Gastroesophageal sphincter (tissue), 4 donors: ENCODE measurements around the gene CADM2. TPM values are rescaled to one million over a fixed set of nuclear protein-coding genes. Genes with fewer than 3 reads are reported as not detected.
"Not testable (repeated sequence)": the region's sequence is repeated elsewhere in the genome, so short reads cannot be mapped to it uniquely, and the experiment has no call there.

ENCODE experiments used
- ATAC-seq: fragments of 150-250 bp; one replicate; pipeline ENCODE4 v1.9.1; 2016; ENCODE audit warnings: mild to moderate bottlenecking, moderate library complexity
- H3K27ac ChIP-seq, 4 donors: fragments of 200-600 bp; sonication (generic) in 3 of 4; 1 replicate in 3 of 4; 2 replicates in 1 of 4; pipeline ENCODE4 v1.5.1; 2016 to 2019
- H3K27me3 ChIP-seq: fragments of 200-600 bp; sonication (generic); one replicate; pipeline ENCODE4 v1.5.1; 2019
- H3K36me3 ChIP-seq, 2 donors: fragments of 200-600 bp; sonication (generic); one replicate each; pipeline ENCODE4 v1.5.1; 2019; ENCODE audit warnings: control low read depth in 1 of 2
- H3K4me1 ChIP-seq, 3 donors: fragments of 200-600 bp; sonication (generic); 1 replicate in 2 of 3; 2 replicates in 1 of 3; pipeline ENCODE4 v1.5.1; 2016 to 2019; ENCODE audit warnings: control low read depth in 2 of 3
- H3K4me3 ChIP-seq, 2 donors: fragments of 200-600 bp; sonication (generic); one replicate each; pipeline ENCODE4 v1.5.1; 2019; ENCODE audit warnings: mild to moderate bottlenecking in 1 of 2, moderate library complexity in 1 of 2
- H3K9me3 ChIP-seq, 3 donors: fragments of 200-600 bp; sonication (generic); one replicate each; pipeline ENCODE4 v1.5.1; 2017 to 2019; ENCODE audit warnings: control low read depth in 2 of 3
- EP300 ChIP-seq: sonication (generic); formaldehyde crosslinking; IDR thresholded peaks from one replicate; pipeline ENCODE4 v1.6.1; 2017; ENCODE audit warnings: antibody characterized with exemption, mild to moderate bottlenecking
- POLR2A ChIP-seq, 2 donors: fragments of 450-650 bp; IDR thresholded peaks; one replicate each; pipeline ENCODE4 v1.6.1; 2017; ENCODE audit warnings: antibody characterized with exemption in 2 of 2, mild to moderate bottlenecking in 2 of 2, moderate library complexity in 1 of 2
- POLR2AphosphoS5 ChIP-seq: sonication (generic); formaldehyde crosslinking; IDR thresholded peaks from one replicate; pipeline ENCODE4 v1.6.1; 2017; ENCODE audit warnings: antibody characterized with exemption
- WGBS, 2 donors: methylation state at CpG; one replicate each; pipeline ENCODE4 v1.1.5; 2018; ENCODE audit warnings: low coverage in 1 of 2; 5-methylcytosine and 5-hydroxymethylcytosine counted together
- total RNA-seq, 4 donors: library from RNA; depleted of rRNA; stranded (reverse); fragments of >200 nt; gene quantifications; one replicate each; pipeline ENCODE4 v1.1.0, GENCODE V29; 2016
- TF ChIP-seq, protein P1 (sequence below), 4 experiments: fragments of 200-600 bp in 2 of 4; fragments of 450-650 bp in 2 of 4; sonication (generic) in 1 of 4; IDR thresholded peaks; one replicate each; pipeline ENCODE4 v1.5.1; 2017 to 2019; ENCODE audit warnings: antibody characterized with exemption in 4 of 4, mild to moderate bottlenecking in 2 of 4, moderate library complexity in 2 of 4

CADM2 gene
- total RNA-seq, 4 donors from 2014 or later: 8.2 to 10.1 (median 9.4) TPM

DNA sequence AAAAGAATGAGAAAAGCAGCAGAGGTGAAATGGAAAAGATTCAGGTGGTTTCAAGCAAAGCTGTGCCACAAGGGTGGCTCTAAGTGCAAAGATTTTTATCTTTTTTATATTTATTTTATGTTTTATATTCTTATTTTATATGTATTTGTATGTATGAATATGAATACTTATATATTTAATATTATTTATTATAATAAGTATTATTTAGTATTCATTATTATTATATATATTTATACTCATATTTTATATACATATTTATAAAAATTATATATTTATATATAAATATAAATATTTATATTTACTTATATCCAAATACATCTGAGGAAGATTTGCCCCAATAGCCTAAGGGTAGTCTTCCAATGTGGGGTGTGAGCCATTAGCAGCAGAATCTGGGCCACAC is 1002.0 kb downstream of the CADM2 start:
- no peaks in the 10 kb centered on the region for H3K36me3 ChIP-seq
- ATAC-seq: no peak

DNA sequence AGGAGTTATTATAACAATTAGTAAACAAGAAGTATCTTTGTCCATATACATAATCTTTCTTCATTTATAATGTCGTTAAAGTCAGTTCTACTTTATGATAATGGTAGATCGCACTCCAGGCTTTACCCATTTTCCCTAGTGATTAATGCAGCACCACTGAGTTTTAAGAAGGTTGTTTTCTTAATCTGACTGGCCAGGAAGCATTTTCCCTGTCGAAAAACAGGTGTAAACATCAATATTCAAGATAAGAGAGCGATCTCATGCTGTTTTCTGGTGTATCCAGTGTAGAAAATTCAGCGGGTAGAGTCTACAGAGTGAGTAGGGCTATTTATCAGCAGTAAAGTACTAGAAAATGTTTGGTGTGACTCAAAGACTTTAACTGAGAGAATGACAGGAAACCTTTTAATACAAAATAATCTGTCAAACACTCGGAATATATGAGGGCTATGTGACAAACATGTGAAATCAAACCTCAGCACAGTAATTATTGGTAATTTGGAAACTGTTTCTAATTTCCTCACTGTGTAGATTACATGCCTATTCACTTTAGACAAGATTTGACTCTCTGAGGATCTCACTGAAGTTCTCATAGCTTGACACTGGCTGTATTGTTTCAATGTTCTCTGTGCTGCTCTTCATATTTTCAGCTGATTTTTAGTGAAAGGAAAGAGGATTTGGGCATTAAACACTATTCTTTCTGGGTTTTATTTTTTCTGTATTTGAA is 1019.0 kb downstream of the CADM2 start:
- ATAC-seq: no peak
- Histone ChIP-seq H3K27me3 (no peaks in the 10 kb centered on the region), H3K36me3 (no peaks in the 10 kb centered on the region), H3K4me1 (no peaks in the 10 kb centered on the region), H3K27ac (no peak overlapping the region), H3K4me3 (no peak overlapping the region), H3K9me3 (no peaks in the 10 kb centered on the region)
- TF ChIP-seq POLR2AphosphoS5 (no peak), EP300 (no peak), POLR2A (IDR thresholded peaks at IDR 0.05) (no peak)
- TF ChIP-seq, protein P1, sequence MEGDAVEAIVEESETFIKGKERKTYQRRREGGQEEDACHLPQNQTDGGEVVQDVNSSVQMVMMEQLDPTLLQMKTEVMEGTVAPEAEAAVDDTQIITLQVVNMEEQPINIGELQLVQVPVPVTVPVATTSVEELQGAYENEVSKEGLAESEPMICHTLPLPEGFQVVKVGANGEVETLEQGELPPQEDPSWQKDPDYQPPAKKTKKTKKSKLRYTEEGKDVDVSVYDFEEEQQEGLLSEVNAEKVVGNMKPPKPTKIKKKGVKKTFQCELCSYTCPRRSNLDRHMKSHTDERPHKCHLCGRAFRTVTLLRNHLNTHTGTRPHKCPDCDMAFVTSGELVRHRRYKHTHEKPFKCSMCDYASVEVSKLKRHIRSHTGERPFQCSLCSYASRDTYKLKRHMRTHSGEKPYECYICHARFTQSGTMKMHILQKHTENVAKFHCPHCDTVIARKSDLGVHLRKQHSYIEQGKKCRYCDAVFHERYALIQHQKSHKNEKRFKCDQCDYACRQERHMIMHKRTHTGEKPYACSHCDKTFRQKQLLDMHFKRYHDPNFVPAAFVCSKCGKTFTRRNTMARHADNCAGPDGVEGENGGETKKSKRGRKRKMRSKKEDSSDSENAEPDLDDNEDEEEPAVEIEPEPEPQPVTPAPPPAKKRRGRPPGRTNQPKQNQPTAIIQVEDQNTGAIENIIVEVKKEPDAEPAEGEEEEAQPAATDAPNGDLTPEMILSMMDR (IDR thresholded peaks at IDR 0.05): no peak
- 46 to 54% methylated on average over 5 to 6 of the region's 6 CpGs for WGBS, 2 donors

More for the DNA sequence above, 1002.0 kb downstream of the CADM2 start:
- H3K4me1 ChIP-seq: no peaks in the 10 kb centered on the region
- H3K27me3 ChIP-seq: no peaks in the 10 kb centered on the region
- no peak overlapping the region for H3K4me3 ChIP-seq
- H3K9me3 ChIP-seq: peaks cover 0 to 5% (median 0%) of the 10 kb centered on the region in 3 donors
- TF ChIP-seq POLR2AphosphoS5: no peak
- no peak for TF ChIP-seq EP300
- TF ChIP-seq POLR2A (IDR thresholded peaks at IDR 0.05): no peak
- TF ChIP-seq, protein P1 (IDR thresholded peaks at IDR 0.05): no peak
- no peak overlapping the region for H3K27ac ChIP-seq

DNA sequence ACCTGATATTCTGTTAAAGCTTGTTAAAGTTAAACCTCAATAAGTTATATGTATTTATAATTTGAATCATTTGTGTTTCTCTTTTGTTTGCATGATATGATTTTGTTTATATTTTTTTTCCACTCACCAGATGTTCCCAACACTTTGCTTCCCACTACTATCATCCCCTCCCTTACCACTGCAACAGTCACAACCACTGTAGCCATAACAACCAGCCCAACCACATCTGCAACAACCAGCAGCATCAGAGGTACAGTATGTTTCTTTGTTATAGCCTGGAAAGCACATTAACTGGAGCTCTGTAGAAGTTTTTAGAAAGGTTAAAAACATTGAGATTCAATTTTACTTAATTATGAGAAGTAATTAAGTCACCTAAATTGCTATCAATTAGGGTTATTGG is 1020.2 kb downstream of the CADM2 start:
- Histone ChIP-seq H3K9me3 (no peaks in the 10 kb centered on the region), H3K36me3 (no peaks in the 10 kb centered on the region), H3K27ac (no peak overlapping the region), H3K27me3 (no peaks in the 10 kb centered on the region), H3K4me1 (no peaks in the 10 kb centered on the region), H3K4me3 (no peak overlapping the region)
- TF ChIP-seq POLR2AphosphoS5 (no peak), EP300 (no peak), POLR2A (IDR thresholded peaks at IDR 0.05) (no peak)
- TF ChIP-seq, protein P1 (IDR thresholded peaks at IDR 0.05): no peak
- no peak for ATAC-seq

DNA sequence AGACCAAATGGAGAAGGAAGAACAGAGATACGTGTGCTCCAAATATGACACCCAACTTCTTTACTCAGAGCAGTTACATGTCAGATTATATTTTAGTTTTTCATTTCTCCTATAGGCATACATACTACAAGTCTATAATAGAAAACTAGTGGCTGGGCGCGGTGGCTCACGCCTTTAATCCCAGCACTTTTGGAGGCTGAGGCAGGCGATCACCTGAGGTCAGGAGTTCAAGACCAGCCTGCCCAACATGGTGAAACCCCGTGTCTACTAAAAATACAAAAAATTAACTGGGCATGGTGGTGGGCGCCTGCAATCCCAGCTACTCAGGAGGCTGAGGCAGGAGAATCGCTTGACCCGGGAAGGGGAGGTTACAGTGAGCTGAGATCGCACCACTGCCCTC is 1030.8 kb downstream of the CADM2 start:
- H3K9me3 ChIP-seq, H3K4me1 ChIP-seq, H3K4me3 ChIP-seq, H3K36me3 ChIP-seq, H3K27ac ChIP-seq, H3K27me3 ChIP-seq, ATAC-seq: not testable (repeated sequence)
- 88 to 96% methylated on average over 1 to 9 of the region's 10 CpGs for WGBS, 2 donors

DNA sequence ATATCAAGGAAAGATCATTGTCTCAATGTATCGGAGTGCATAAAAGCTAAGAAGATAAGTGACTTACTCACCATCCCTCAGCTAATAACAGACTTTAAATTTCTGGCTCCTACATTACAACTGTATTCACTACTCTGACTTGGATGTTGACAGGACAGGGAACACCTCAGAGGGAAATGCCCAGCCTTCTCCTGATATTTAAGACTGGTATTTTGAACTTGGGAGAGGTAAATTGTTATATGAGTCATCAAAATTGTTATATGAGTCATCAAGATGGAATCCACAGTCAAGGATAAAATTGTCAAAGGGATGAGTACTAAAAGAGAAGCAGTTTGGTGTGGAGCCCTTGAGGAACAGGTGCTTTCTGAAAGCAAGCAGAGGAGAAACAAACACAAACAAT is 1070.8 kb downstream of the CADM2 start:
- no peaks in the 10 kb centered on the region for H3K27me3 ChIP-seq
- 71 to 78% methylated on average over 1 of the region's 1 CpG for WGBS, 2 donors
- ATAC-seq: no peak
- TF ChIP-seq, protein P1 (IDR thresholded peaks at IDR 0.05): no peak
- TF ChIP-seq POLR2A (IDR thresholded peaks at IDR 0.05) (no peak), POLR2AphosphoS5 (no peak), EP300 (no peak)
- H3K36me3 ChIP-seq: no peaks in the 10 kb centered on the region
- no peak overlapping the region for H3K4me3 ChIP-seq
- no peaks in the 10 kb centered on the region for H3K4me1 ChIP-seq
- no peak overlapping the region for H3K27ac ChIP-seq
- no peaks in the 10 kb centered on the region for H3K9me3 ChIP-seq
